ENCODE measurements around the gene PCDHGA5.
"Not testable (repeated sequence)": the region's sequence is repeated elsewhere in the genome, so short reads cannot be mapped to it uniquely, and the experiment has no call there.

DNA sequence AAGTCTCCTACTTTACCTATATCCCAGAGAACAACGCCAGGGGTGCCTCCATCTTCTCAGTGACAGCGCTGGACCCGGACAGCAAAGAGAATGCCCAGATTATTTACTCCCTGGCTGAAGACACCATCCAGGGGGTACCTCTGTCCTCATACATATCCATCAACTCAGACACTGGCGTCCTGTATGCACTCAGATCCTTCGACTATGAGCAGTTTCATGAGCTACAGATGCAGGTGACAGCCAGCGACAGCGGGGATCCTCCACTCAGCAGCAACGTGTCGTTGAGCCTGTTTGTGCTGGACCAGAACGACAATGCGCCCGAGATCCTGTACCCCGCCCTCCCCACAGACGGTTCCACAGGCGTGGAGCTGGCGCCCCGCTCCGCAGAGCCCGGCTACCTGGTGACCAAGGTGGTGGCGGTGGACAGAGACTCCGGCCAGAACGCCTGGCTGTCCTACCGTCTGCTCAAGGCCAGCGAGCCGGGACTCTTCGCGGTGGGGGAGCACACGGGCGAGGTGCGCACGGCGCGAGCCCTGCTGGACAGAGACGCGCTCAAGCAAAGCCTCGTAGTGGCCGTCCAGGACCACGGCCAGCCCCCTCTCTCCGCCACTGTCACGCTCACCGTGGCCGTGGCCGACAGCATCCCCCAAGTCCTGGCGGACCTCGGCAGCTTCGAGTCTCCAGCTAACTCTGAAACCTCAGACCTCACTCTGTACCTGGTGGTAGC, 50.7 kb downstream of the PCDHGA5 start:
- not testable (repeated sequence) for TF ChIP-seq CTCF, POLR2A (IDR thresholded peaks at IDR 0.05)

Data from transverse colon (tissue), 3 donors.